ENCODE measurements around the gene LGALS9.

The LGALS9 gene

DNA sequence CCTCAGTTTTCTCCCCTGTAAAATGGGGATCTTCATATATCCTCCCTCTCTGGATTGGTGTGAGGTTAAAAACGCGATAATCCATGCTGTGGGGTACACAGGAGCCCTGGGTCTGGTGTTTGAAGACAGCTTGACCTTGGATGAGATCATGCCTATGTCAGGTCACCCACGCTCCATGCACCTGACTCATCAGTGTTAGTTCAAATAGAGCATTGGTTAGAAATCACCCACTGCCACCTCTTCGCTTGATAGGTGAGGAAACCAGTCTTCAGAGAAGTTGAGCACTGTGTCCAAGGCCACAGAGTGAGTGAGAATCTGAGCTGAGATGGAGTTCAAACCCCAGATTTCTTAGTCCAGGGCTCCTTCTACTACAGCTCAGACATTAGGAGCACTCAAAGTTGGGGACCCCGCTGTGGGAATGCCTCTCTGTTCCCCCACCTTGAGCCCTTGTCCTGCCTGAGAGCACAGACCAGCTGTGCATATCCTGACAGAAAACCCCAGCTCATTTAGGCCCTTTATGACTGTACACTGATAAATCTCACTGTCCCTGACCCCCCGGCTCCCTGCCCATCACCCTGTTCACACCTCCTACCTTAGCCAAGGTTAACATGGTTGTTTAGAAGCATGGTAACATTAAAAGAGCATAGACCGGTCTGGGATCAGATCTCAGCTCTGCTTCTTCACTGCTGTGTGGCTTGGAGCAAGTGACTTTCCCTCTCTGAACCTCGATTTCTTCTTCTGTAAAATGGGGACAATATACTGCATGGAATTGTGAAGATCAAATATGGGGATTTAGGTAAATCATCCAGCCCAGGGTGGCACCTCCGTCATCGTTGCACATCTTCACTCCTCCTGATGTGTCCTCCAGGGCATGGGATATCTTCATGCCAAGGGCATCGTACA lies 22.4 kb upstream of the LGALS9 start:
- no peak for DNase-seq (ENCODE audit: low spot score in 2 of 2)
- Histone ChIP-seq H3K9me3 (no peaks in the 10 kb centered on the region), H3K27me3 (ENCODE audit: low read depth) (no peaks in the 10 kb centered on the region), H3K4me1 (no peaks in the 10 kb centered on the region), H3K36me3 (replicated peaks) (no peaks in the 10 kb centered on the region; the same call in 1 of the 2 replicates), H3K4me3 (no peak overlapping the region)
- in situ Hi-C loops (cut with MboI; ENCODE audit: low sequenced_read_pairs), result no loop called here

DNA sequence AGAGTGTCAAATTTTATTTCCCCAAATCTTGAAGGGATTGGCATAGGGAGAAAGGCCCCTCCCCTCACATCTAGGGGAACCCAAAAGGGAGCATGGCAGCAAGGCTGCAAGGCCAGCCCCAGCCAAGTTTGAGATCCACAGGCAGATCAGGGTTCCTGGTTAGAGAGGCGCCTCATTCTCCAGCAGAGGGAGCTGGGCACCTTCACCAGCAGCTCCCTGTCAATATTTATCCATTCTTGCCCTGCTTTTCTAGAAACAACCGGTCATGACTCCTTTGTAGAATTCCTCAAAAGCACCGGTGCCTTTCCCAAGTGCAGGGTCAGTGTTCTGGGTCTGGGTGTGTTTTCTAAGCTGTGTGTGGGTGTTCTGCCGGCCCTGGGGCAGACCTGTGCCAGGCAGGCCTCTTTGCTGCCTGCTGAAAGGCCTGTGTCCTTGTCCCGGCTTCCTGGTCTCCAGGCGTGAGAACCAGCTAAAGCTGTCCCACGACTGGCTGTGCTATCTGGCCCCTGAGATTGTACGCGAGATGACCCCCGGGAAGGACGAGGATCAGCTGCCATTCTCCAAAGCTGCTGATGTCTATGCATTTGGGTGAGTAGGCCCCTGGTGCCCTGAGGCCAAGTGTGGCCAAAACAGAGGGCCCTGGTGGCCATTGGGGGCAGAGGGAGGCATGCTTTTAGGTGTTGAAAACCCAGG lies 21.2 kb upstream of the LGALS9 start:
- Histone ChIP-seq H3K27me3 (ENCODE audit: low read depth) (no peaks in the 10 kb centered on the region), H3K9me3 (no peaks in the 10 kb centered on the region), H3K4me1 (no peaks in the 10 kb centered on the region), H3K36me3 (replicated peaks) (no peaks in the 10 kb centered on the region; the same call in 1 of the 2 replicates), H3K4me3 (no peak overlapping the region)
- DNase-seq (ENCODE audit: low spot score in 2 of 2), result peak; percentile 3 to 34
- in situ Hi-C loops (cut with MboI; ENCODE audit: low sequenced_read_pairs), result no loop called here

GRCh38 chr17:27610304-27610677 lies 20.7 kb upstream of the LGALS9 start:
- Histone ChIP-seq H3K4me1 (no peaks in the 10 kb centered on the region), H3K4me3 (no peak overlapping the region), H3K9me3 (no peaks in the 10 kb centered on the region), H3K36me3 (replicated peaks) (no peaks in the 10 kb centered on the region; the same call in 1 of the 2 replicates), H3K27me3 (ENCODE audit: low read depth) (no peaks in the 10 kb centered on the region)
- in situ Hi-C loops (cut with MboI; ENCODE audit: low sequenced_read_pairs), result no loop called here
- DNase-seq (ENCODE audit: low spot score in 2 of 2), result no peak

GRCh38 chr17:27612160-27612770 lies 18.7 kb upstream of the LGALS9 start:
- DNase-seq (ENCODE audit: low spot score in 2 of 2), result no peak
- H3K27me3 ChIP-seq (ENCODE audit: low read depth), result no peaks in the 10 kb centered on the region
- in situ Hi-C loops (cut with MboI; ENCODE audit: low sequenced_read_pairs), result no loop called here
- H3K36me3 ChIP-seq (replicated peaks), result no peaks in the 10 kb centered on the region; the same call in 1 of the 2 replicates
- H3K4me1 ChIP-seq, result no peaks in the 10 kb centered on the region
- no peaks in the 10 kb centered on the region for H3K9me3 ChIP-seq
- no peak overlapping the region for H3K4me3 ChIP-seq

GRCh38 chr17:27613433-27613832 lies 17.6 kb upstream of the LGALS9 start:
- in situ Hi-C loops (cut with MboI; ENCODE audit: low sequenced_read_pairs), result no loop called here
- Histone ChIP-seq H3K36me3 (replicated peaks) (no peaks in the 10 kb centered on the region; the same call in 1 of the 2 replicates), H3K4me3 (no peak overlapping the region), H3K4me1 (no peaks in the 10 kb centered on the region), H3K9me3 (no peaks in the 10 kb centered on the region), H3K27me3 (ENCODE audit: low read depth) (no peaks in the 10 kb centered on the region)
- no peak for DNase-seq (ENCODE audit: low spot score in 2 of 2)

- H3K4me3 ChIP-seq, result no peak overlapping the region
- no peaks in the 10 kb centered on the region for H3K27me3 ChIP-seq (ENCODE audit: low read depth)
- no peaks in the 10 kb centered on the region for H3K9me3 ChIP-seq
- no peaks in the 10 kb centered on the region for H3K4me1 ChIP-seq
- in situ Hi-C loops (cut with MboI; ENCODE audit: low sequenced_read_pairs), result no loop called here
- H3K36me3 ChIP-seq (replicated peaks), result no peaks in the 10 kb centered on the region; the same call in 1 of the 2 replicates
- no peak for DNase-seq (ENCODE audit: low spot score in 2 of 2)
Measured at GRCh38 chr17:27615121-27615520, 15.9 kb upstream of the LGALS9 start.

DNA sequence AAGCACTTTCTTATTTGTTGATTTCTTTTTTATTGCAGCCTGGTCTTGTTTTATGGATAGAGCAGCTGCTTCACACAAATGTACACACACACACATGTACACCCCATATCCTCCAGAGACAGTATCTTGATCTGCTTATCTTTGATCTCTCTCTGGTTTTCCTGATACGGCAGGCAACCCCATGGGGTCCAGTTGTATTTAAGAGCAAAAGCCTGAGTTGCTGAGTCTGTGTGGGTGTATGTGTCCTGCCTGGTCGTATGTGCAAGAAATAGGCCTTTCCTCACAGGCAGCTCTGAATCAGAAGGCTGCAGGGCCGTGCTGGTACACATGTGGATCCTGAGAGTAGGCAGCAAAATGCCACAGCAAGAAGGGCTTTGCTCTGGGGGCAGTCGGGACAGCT lies 14.6 kb upstream of the LGALS9 start:
- H3K36me3 ChIP-seq (replicated peaks), result no peaks in the 10 kb centered on the region; the same call in 1 of the 2 replicates
- DNase-seq (ENCODE audit: low spot score in 2 of 2), result no peak
- no peaks in the 10 kb centered on the region for H3K9me3 ChIP-seq
- no peaks in the 10 kb centered on the region for H3K4me1 ChIP-seq
- in situ Hi-C loops (cut with MboI; ENCODE audit: low sequenced_read_pairs), result no loop called here
- H3K4me3 ChIP-seq, result no peak overlapping the region
- H3K27me3 ChIP-seq (ENCODE audit: low read depth), result no peaks in the 10 kb centered on the region

DNA sequence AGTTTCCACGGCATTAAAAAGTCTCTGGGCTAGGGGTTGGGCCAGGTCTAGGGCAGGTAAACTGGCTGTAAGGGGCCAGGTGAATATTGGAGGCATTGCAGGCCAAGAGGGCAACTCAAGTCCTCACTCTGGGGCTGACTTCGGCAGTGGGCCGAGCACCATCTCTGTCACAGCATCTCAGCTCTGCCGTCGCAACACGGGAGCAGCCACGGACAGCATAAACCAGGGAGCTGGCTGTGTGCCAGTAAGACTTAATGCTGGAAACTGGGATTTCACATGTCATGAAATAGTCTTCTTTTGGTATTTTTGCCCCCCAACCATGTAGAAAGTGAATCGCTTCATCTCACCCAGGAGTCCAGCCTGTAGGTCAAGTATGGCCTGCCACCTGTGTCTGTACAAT lies 12.6 kb upstream of the LGALS9 start:
- Histone ChIP-seq H3K27me3 (ENCODE audit: low read depth) (no peaks in the 10 kb centered on the region), H3K36me3 (replicated peaks) (no peaks in the 10 kb centered on the region), H3K4me1 (no peaks in the 10 kb centered on the region), H3K9me3 (no peaks in the 10 kb centered on the region), H3K4me3 (no peak overlapping the region)
- in situ Hi-C loops (cut with MboI; ENCODE audit: low sequenced_read_pairs), result no loop called here
- no peak for DNase-seq (ENCODE audit: low spot score in 2 of 2)

DNA sequence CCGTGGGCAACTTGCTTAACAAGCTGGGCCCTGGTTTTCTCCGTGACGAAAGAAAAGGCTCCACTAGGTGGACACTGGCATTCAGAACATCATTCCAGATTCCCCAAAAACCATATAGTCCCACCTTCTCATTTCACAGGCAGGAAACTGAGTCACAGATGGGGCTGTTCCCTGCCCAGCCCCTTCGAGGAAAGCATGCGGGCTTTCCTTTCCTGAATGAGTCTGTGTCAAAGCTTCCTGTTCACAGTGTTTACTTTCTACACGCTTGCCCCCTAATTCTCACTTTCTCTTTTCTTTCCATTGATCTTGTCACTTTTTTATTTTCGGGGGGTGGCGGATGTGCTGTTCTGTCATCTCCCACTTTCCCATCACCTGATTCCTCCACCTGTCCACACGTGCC lies 10.3 kb upstream of the LGALS9 start:
- H3K36me3 ChIP-seq (replicated peaks), result no peaks in the 10 kb centered on the region
- in situ Hi-C loops (cut with MboI; ENCODE audit: low sequenced_read_pairs), result loop anchor here (10.0 kb wide), 1 partner anchor 64 kb away; no protein-coding TSS in a partner anchor
- H3K4me3 ChIP-seq, result no peak overlapping the region
- no peaks in the 10 kb centered on the region for H3K27me3 ChIP-seq (ENCODE audit: low read depth)
- DNase-seq (ENCODE audit: low spot score in 2 of 2), result no peak
- no peaks in the 10 kb centered on the region for H3K4me1 ChIP-seq
- H3K9me3 ChIP-seq, result no peaks in the 10 kb centered on the region

DNA sequence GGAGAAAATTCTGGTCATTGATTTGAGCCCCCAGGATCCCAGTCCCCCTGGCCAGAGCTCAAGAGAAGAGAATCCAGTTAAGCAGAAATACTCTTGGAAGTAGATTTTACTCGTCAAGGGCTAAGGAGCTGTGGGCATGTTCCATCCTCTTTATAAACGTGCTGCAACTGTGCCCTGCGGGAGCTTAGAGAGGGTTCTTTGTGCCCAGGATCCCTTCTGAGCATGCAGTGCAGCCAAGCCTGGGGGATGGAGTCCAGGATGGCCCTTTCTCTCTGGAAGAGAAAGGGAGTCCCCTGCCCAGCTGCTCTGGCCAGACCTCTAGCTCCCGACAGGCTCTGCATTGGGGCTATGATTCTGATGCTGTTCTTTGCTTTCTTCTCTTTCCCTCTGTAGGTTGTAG lies 9.5 kb upstream of the LGALS9 start:
- DNase-seq (ENCODE audit: low spot score in 2 of 2), result no peak
- in situ Hi-C loops (cut with MboI; ENCODE audit: low sequenced_read_pairs), result loop anchor here (10.0 kb wide), 1 partner anchor 63 kb away; no protein-coding TSS in a partner anchor
- no peak overlapping the region for H3K4me3 ChIP-seq
- H3K4me1 ChIP-seq, result no peaks in the 10 kb centered on the region
- no peaks in the 10 kb centered on the region for H3K9me3 ChIP-seq
- H3K27me3 ChIP-seq (ENCODE audit: low read depth), result no peaks in the 10 kb centered on the region
- no peaks in the 10 kb centered on the region for H3K36me3 ChIP-seq (replicated peaks)

DNA sequence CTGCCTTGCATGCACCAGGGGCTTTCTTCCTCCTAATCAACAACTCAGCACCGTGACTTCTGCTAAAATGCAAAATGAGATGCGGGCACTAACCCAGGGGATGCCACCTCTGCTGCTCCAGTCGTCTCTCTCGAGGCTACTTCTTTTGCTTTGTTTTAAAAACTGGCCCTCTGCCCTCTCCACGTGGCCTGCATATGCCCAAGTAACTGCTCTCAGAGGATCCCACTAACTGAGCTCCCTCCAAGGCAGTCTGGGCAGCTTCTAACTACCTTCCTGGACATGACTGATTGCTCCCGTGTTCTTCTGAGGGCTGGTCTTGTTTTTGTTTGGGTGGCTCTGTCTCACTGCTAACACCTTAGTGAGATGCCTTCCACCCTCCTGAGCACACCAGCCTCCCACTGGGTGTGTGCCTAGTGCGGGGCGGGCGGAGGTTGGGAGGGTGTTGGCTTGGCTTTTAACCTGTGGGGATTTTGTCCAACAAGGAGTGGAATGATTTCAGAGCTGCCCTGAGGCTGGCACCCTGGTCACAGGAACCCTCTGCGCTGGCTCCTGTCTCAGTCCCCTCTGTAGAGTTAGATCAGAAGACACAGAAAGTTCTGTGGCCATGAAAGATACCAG lies 8.9 kb upstream of the LGALS9 start:
- Histone ChIP-seq H3K4me3 (no peak overlapping the region), H3K9me3 (no peaks in the 10 kb centered on the region), H3K4me1 (no peaks in the 10 kb centered on the region), H3K27me3 (ENCODE audit: low read depth) (no peaks in the 10 kb centered on the region), H3K36me3 (replicated peaks) (no peaks in the 10 kb centered on the region)
- DNase-seq (ENCODE audit: low spot score in 2 of 2), result no peak
- in situ Hi-C loops (cut with MboI; ENCODE audit: low sequenced_read_pairs), result loop anchor here (10.0 kb wide), 1 partner anchor 63 kb away; no protein-coding TSS in a partner anchor

DNA sequence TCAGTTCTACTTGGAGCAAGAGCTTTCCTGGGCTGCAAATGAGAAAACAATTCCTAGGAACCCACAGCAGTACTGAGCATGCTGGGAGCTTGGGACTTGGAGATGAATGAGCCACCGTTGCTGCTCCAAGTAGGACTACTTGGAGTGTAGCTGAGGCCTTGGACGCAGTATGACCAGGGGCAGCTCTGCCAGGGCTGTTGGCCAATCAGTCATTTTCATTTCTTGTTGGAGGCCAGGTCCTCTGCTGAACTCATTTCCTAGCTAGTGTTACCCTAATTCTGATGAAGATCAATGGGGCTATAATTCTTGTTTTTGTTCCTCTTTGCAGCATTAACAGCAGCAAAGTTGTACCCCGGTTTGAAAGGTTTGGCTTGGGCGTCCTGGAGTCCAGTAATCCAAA lies 8.0 kb upstream of the LGALS9 start:
- Histone ChIP-seq H3K4me1 (no peaks in the 10 kb centered on the region), H3K27me3 (ENCODE audit: low read depth) (no peaks in the 10 kb centered on the region), H3K36me3 (replicated peaks) (no peaks in the 10 kb centered on the region), H3K9me3 (no peaks in the 10 kb centered on the region), H3K4me3 (no peak overlapping the region)
- in situ Hi-C loops (cut with MboI; ENCODE audit: low sequenced_read_pairs), result loop anchor here (10.0 kb wide), 1 partner anchor 62 kb away; no protein-coding TSS in a partner anchor
- DNase-seq (ENCODE audit: low spot score in 2 of 2), result no peak

GRCh38 chr17:27623614-27624013 lies 7.4 kb upstream of the LGALS9 start:
- no peak for DNase-seq (ENCODE audit: low spot score in 2 of 2)
- no peak overlapping the region for H3K4me3 ChIP-seq
- no peaks in the 10 kb centered on the region for H3K36me3 ChIP-seq (replicated peaks)
- no peaks in the 10 kb centered on the region for H3K27me3 ChIP-seq (ENCODE audit: low read depth)
- no peaks in the 10 kb centered on the region for H3K9me3 ChIP-seq
- H3K4me1 ChIP-seq, result no peaks in the 10 kb centered on the region
- in situ Hi-C loops (cut with MboI; ENCODE audit: low sequenced_read_pairs), result loop anchor here (10.0 kb wide), 1 partner anchor 61 kb away; no protein-coding TSS in a partner anchor
